GM19351 (cell line): ENCODE data around the gene DDR2.

Experiments
- ATAC-seq: cut with Tn5 transposase; IDR thresholded peaks from one replicate; pipeline ENCODE4 v1.9.1; 2021; ENCODE audit warnings: mild to moderate bottlenecking, moderate library complexity; ENCODE audit not compliant: unreplicated experiment

Gene DDR2

DNA sequence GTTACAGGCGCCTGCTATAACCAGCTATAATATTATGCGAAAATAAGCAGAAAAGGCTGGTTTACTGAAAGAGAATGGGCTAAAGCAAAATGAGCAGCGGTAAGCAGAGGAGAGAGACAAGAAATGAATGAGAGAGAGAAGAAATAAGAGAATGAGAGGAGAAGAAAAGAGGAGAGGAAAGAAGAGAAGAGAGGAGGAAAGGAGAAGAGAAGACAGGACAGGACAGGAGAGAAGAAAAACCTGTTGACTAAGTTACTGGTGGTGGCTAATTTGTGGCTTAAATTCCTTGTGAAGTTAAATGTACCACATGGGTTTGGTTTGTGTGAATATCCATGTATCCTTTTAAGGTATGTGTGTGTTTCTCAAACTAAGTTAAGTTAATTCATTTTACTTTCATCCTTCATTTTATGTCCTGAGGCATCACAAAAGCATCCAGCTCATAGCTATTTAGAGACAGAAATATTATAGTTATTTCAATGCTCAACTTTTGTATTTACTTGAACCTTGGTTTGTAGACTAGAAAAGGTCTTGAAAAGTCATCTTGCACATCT lies 3.1 kb upstream of the DDR2 start:
- ATAC-seq, result no peak

DNA sequence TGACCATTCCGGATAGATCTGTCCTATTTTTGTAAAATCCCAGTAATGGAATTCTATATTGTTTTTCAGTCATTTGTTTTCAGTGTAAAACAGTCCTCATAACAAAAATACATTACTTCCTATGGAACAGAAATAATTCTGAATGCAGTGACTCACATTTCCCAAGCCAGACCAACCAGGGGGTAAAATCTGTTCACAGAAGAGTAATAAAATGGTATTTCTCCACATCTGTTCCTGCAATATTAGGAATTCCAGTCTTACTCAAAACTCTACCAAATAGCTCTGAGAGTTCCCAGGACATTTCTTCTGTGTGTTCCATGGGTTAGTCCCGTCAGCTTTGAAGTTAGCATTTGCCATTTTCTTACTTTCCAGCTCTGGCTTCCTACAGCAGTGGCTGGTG lies 2.6 kb upstream of the DDR2 start:
- no peak for ATAC-seq

DNA sequence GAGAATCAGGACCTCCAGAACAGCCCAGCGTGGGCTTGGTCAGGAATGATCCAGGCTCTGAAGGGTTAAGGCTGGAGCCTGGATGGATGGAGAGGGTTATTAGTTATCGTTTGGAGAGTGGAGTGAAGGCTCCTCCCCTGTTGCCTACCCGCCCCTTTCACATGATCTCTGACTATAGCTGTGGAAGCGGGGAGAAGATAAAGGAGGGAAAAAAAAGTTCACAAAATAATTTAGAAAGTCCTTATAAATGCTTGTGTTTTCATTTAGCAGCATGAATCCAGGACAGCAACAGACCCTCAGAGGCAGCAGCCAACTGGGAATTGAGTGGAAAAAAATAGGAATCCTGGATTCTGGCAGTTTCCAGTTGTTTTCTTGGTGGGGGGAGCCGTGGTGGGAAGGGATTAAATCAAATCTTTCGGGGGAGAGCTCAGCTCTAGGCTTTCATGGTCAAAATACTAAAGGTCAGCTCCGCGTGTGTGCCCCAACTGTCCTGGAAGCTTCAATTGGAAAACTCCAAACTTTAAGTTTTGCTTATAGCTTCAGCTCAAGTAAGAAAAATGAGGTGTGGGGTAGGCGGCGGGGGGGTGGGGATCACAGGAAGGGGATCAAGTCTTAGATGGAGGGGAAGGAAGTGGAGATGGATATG lies 595 bp upstream of the DDR2 start:
- no peak for ATAC-seq

DNA sequence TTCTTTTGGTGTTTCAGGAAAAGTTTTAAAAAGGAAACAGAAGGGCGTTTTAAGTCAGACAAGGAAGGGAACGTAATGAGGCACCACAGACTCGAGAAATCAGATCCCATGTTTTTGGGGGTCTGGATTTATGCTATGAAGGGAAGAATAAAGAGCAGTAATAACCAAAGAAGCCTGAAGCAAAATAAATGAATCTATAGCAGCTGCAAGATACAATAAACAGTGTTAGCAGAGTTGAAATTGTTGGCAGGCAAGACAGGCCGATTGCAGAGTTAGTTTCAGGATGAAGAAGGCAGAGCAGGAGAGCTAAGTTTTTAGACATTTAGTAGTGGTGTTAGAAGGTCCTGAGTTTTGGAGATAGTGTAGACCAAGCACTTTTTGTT lies 425 bp downstream of the DDR2 start:
- no peak for ATAC-seq

GRCh38 chr1:162633081-162633762 lies 958 bp downstream of the DDR2 start:
- peak; percentile 69 for ATAC-seq

GRCh38 chr1:162635418-162635817 lies 3.2 kb downstream of the DDR2 start:
- no peak for ATAC-seq

DNA sequence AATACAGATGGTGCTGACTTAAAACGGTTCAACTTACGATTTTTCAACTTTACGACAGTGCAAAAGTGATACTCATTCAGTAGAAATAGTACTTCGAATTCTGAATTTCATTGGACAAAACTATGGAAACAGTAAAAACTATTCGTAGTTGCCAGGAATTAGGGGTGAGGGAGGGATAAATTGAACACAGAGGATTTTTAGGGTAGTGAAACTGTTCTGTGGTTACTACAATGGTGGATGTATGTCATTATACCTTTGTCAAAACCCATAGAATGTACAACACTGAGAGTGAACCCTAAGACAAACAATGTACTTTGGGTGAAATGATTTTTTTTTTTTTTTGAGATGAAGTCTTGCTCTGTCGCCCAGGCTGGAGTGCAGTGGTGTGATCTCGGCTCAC lies 7.5 kb downstream of the DDR2 start:
- peak; percentile 85 for ATAC-seq

DNA sequence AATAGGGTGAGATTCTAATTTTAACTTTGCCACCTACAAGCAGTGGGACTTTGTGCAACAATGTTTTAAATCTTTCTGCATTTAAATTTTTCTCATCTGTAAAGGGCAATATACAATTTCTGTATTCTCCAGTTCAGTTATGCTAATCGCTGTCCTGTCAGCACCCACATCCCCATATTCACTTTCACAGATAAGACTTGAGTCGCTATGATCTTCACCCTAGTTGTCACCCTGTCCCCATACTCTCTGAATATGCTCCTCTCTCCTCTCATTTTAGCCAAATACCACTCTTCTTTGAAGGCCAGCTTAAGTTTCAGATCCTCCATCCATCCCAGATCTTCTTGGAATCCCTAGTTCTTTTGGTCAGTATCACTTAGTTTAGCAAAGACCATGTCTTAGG lies 8.8 kb downstream of the DDR2 start:
- ATAC-seq, result no peak

DNA sequence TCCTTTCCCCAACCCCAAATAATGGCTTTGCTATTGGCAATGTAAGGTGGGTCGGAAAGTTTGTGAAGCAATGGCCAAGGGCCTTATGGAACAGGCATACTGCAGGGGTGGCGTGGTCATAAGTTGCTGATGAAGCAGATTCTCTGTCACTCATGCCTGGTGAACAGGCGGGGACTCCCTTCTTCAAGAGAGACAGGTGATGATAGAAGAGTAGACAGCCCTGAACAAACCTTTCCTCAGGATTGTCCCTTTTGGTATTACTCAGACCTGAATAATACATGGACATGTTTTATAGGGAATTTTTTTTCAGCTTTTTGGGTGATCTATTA lies 12.7 kb downstream of the DDR2 start:
- no peak for ATAC-seq

DNA sequence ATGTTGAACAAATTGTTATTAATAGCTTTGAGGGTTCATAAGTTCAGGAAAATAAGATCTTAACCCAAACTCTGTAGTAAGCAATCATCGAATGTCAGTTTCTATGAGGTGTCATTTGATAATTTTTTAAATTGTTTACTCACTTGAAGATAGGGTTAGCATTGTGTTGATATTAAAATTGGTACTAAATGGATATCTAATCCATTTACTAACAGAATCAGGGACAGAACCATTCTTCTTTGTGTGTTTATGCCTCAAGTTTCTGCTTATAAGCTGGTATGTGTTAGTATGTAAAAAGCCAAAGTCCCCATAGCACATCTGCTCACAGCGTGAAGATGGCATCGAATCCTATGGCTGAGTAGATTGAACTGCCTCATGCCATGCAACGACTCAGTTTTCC lies 13.4 kb downstream of the DDR2 start:
- no peak for ATAC-seq

DNA sequence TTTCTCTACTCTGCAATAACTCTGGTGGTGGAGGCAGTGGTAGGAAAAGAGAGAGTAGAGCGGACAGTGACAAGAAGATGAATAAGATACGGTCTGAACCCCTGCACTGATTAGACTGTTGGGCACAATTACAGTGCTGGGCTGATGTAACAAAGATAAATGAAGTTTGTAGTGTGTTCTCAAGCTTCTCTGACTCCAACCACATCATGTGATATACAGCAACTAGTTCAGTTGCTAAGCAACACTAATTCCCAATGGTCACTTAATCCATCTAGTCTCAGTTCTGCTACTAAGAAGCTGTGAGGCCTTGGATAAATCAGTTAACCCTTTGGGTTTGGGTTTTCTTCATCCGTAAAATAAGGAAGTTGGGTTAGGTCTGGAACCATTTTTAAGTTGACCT lies 17.3 kb downstream of the DDR2 start:
- ATAC-seq, result no peak

GRCh38 chr1:162654915-162655620 lies 22.8 kb downstream of the DDR2 start:
- ATAC-seq, result no peak

DNA sequence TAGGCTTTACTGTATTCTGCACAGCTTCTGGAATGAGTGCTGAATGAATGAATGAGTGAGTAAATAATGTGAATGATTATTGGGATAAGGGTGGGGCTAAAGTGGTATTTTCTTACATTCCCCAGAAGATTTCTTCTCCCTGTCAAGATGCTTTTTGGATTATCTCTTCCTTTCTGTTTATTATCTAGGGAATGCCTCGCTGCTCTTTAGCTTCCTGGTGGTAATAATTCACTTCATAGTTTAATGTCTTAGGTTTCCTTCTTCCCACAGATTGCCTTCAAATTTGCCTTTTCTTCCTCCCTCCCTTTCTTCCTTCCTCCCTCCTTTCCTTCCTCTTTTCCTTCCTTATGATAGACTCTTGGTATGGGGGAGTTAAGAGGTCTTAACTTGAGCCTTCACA lies 24.0 kb downstream of the DDR2 start:
- ATAC-seq, result no peak

DNA sequence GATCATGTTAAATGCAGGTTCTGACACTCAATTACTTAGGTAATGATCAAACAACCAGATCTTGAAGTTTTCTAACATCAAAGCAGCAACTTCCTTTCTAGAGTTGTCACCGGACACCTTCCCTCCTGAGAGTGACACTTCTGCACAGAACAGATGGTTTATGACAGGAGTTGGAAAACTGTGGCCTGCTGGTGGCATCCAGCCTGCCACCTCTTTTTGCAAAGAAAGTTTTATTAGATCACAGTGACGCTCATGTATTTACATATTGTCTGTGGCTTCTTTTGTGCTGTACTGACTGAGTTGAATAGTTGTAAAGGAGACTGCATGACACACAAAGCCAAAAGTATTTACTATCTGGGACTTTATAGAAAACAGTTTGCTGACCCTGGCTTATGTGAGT lies 28.3 kb downstream of the DDR2 start:
- ATAC-seq, result no peak

GRCh38 chr1:162661336-162661735 lies 29.1 kb downstream of the DDR2 start:
- no peak for ATAC-seq

DNA sequence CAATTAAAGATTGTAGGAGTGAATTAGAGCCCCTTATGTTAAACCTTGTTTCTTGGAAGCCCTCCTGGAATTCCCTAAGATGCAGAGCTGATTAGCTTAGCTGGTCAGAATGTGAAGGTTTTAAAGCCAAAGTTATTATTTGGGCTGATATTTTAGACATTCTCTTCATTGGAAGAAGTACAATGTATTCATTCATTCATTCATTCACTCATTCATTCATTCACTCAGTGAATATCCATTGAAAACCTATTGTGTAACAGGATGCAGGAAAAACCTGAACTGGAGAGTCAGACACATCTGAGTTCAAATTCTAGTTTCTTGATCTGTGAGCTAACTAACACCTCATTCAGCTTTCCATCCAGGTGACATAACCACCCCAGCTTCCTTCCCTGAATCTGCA lies 29.7 kb downstream of the DDR2 start:
- no peak for ATAC-seq

GRCh38 chr1:162663086-162663485 lies 30.8 kb downstream of the DDR2 start:
- ATAC-seq, result peak; percentile 84

DNA sequence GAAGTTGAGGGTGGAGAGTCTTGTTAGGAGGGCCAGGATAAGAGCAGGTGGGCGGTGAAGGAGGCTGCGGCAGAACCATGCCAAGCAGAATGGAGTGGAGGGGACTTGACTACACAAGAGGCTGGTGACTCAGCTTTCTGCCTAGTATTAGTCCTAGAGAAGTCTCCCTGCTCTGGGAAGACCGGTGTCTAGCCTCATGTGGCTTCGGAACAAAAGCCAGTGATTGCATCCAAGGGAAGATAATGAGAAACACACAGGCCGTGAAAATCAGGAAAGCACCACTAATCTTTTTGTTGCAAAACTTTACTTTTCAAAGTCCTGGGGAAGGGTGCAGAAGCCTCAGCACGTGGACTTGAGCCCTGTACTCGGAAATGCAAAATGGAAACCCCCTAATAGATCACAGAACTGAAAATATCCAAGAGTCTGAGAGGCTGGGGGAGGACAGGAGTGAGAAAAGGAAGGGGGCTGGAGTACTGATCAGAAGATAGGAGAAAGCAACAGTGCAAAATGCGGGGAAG lies 31.4 kb downstream of the DDR2 start:
- ATAC-seq, result no peak

DNA sequence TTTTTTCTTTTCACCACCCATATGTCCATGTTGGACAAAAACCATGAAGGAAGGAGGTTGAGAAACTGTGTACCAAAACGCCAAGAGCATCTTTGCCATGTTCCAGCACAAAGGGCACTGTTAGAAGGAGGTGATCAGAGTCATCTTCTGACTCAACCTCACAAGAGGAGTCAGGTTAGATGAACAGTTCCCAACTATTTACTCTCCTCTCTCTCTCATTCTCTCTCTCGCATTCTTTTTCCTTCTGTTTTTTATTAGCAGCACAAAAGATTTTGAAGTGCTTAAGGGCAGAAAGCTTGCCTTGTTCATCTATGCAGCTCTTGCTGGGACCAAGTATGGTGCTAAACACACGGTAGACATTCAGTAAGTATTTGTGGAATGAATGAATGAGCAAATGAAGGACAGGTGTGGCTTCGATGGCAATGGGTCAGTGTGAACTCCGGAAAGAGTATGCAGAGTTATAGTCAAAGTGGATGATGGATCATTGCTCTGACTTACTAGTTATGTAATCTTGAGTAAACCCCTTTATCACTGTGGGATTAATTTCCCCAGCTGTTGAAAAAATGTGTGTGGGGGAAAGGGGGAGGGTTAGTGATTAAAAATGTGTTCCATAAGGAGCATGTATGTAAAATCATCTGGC lies 33.9 kb downstream of the DDR2 start:
- no peak for ATAC-seq

DNA sequence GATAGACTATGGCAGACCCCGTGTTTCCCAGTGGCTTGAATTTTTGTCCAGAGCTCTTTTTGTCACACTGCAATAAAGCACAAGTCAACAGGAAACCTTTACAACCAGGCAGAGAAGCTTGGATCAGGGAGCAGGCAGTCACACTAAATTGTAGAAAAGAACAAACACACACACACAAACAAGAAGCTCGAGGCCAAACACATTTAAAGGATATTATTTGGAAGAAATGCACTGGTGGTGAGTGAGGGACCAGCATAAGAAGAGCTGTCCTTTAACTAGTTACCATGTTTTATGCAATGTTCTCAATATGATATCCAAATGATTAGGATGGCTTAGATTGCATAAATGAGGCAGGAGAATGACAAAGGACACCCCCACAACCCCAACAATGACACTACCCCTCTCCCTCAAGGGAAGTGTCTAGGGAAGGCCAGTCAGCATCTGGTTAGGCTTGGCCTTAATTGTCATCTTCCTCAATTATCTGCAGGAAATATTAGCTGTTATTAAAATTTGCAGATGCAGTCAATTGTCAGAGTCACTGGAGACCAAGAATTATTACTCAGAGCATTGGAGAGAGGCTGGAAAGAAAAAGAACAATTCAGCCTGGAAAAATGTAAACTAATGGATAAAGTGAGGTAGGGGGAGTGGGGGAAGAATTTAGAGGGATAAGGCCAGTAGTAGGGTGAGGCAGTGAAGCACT lies 35.3 kb downstream of the DDR2 start:
- ATAC-seq, result no peak
